HG03135 (cell line): ENCODE data around the gene KRT71.
"Not testable (repeated sequence)": the region's sequence is repeated elsewhere in the genome, so short reads cannot be mapped to it uniquely, and the experiment has no call there.

Experiments
- ATAC-seq: cut with Tn5 transposase; IDR thresholded peaks from one replicate; pipeline ENCODE4 v1.9.1; 2021; ENCODE audit warnings: mild to moderate bottlenecking, moderate library complexity; ENCODE audit not compliant: unreplicated experiment

KRT71 gene

GRCh38 chr12:52552681-52553195 is at the start of gene KRT71:
Gene KRT71 (minus strand): TSS chr12:52553145. CDS start chr12:52553077, 68 bp downstream.
- no peak for ATAC-seq

- ATAC-seq, result no peak
These were observed 49.6 kb upstream of the KRT71 start for GRCh38 chr12:52602552-52602951.

GRCh38 chr12:52601671-52602070 is 48.7 kb upstream of the KRT71 start:
- ATAC-seq, result no peak

DNA sequence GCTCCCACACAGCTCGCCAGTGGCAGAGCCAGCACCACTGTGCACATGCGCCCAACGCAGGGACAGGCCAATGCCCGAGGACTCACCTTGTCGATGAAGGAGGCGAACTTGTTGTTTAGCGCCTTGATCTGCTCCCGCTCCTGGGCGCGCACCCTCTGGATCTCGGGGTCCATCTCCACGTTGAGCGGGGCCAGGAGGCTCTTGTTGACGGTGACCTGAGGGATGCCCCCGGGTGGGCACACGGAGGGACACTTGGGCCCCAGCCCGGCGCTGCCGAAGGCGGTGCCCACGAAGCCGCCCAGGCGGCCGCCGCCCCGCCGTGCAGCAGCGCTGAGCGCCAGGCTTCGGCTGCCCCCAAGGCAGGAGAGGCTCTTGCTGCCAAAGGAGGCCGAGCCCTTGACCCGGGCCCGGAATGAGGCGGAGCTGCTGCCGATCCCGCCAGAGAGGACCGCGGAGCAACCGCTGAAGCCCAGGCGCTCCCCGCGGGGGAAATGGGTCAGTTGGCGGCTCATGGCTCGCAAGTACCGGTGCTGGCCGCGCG is 48.1 kb upstream of the KRT71 start, which contains the start of gene KRT72:
KRT72 (minus strand) TSS at position 523 of the 541 bp plus-strand sequence; CDS start at position 512, 11 bp downstream.
- no peak for ATAC-seq

DNA sequence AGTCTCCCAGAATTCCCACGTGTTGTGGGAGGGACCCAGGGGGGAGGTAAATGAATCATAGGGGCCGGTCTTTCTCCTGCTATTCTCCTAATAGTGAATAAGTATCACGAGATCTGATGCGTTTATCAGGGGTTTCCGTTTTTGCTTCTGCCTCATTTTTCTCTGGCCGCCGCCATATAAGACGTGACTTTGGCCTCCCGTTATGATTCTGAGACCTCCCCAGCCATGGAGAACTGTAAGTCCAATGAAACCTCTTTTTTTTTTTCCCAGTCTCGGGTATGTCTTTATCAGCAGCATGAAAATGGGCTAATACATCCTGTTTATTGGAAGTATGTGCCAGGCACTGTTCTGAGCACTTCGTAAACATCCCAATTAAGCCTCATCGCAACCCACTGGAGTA is 47.5 kb upstream of the KRT71 start:
- ATAC-seq, result no peak

GRCh38 chr12:52600071-52600470 is 47.1 kb upstream of the KRT71 start:
- no peak for ATAC-seq

DNA sequence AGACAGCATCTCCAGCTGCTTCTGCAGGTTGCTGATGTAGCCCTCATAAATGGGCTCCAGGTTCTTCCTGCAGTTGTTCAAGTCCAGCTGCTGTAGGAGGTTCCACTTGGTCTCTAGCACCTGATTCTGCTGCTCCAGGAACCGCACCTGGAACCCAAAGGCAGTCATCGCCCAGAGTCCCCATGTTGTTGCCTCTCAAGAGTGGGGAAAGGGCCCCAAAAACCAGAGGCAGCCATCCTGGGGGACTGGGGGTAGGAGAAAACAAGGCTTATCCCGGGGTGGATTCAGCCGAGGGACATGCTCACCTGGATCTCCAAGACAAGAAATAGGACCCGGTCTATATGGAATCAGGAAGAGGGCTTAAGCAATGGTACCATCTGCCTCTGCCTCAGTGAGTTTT is 46.0 kb upstream of the KRT71 start:
- ATAC-seq, result no peak

- ATAC-seq, result not testable (repeated sequence)
These were observed 41.3 kb upstream of the KRT71 start for GRCh38 chr12:52594237-52594636.

DNA sequence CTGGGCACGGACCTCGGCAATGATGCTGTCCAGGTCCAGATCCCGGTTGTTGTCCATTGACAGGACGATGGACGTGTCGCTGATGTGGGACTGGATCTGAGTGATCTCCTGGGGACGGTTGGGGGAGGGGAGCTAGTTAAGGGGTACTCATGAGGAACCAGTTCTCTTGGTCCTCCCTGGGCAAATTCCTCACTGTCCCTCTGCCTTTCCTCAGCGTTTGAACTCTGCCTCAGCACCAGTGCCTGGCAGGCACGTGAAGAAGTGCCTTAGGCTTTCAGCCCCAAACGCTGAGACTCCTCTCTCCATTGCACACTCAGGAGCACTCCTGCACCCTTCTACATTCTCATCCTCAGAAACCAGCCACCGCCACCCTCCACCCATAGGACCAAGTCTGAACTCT is 38.6 kb upstream of the KRT71 start:
- ATAC-seq, result no peak

DNA sequence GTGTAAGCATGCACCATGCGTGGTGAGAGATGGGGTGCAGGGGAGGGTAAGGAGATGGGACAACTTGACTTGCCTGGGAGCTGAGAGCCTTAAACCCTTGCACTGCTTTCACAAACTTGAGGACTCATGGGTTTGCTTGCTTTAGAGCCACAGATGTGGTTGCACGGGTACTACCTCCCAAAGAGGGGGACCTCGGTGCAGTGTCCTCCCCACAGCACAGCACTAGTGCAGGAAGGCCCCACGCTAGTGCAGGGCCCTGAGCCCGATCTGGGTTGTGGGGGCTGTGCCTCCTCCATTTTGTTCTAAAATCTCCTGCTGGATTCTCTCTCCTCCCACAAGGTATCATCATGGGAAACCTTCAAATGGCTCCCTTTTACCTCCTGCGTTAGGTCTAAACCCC is 37.1 kb upstream of the KRT71 start:
- ATAC-seq, result no peak

- no peak for ATAC-seq
These were observed 34.6 kb upstream of the KRT71 start for GRCh38 chr12:52587563-52587962.

DNA sequence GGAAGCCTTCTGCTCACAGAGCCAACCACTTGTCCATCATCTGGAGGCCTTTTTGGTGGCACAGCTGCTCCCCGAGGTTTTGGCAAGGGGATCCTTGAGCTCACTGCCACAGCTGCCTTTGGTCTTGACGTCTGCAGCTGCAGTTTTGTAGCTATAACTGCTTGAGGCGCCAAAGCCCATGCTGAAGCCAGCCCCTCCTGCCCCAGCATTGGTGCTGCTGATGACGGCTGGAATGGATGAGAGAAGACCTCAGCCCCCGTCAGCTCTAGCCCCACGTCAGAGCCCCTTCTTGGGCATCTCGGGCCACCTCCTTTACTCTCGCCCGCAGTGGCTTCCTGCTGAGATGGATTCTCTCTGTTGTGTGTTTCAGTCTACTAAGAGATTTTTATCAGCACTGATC is 33.0 kb upstream of the KRT71 start:
- ATAC-seq, result no peak

DNA sequence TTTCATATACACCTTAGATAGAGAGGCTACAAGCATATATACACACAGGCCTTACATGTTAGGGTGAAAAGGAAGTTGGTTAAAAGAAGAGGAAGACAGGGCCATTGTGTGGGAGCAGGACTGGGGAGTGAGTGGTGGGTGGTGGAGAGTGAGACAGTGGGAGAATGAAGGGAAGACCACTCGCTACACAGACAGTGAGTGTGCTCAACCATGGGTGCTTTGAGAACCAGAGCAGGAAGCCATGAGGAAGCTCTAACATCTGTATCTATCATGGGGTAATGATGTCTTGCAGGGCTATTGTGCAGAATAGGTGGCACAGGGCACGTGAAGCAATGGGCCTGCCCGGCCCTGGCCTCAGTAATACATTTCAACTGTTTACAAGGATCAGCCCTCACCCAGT is 32.1 kb upstream of the KRT71 start:
- no peak for ATAC-seq

DNA sequence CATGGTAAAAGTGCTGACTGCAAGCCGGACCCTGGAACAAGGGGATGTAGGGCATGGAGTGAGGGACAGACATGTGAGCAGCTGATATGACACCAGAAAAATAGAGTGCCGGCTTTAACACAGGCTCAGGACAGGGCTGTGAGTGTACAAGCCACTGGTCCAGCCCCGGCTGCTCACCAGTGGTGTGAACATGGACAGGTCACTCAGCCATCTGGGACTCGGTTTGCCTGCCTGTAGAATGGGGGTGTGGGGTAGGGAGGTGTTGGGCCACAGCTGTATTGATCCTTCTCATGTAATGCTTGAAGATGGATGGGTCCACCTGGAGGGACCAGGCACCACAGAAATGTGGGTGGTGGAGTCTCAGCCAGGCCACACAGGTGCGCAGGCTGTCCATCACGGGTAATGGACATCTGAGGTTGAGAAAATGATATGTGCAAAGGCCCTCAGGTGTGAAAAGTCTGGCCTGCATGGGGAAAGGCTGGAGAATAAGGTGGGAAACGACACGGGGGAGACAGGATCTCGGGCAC is 31.3 kb upstream of the KRT71 start:
- no peak for ATAC-seq

DNA sequence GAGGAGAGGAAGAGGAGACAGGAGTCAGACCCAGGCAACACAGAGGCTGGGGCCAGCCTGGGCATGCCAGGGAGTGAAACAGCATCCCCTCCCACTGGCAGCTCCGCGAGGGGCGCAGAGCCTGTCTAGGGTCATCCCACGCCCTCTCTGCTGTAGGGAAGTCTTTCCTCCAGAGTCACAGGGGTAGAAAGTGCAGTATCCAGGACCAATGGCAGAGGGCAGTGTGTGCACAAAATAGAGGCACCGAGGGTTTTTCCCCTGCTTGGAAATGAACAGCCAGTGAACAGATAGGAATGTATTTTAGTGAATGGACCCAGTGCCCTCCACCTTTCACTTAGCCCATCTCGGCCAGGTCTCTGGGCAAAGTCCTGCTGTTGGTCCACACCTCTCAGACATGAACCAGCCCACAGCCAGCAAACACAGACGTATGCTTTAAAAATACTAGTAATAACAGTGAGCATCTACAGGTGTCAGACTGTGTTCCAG is 30.1 kb upstream of the KRT71 start:
- no peak for ATAC-seq

DNA sequence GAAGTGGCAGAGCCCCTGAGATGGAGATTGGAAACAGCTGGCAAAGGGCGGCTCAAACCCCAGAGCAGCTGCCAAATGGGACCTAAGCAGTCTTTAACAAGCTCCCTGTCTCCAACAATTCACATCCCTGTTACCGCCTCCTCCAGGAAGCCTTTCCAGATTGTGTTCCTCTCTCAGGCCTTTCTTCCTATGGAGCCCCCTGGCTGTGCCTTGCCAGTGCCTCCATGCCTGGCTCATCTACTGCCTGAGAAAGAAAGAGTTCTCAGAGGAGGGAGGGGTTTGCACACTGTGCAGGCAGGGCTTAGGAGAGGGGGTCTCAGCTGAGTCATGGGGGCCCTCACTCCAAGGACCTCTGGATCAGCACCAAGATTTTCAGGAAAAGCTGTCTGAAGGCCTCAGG is 29.5 kb upstream of the KRT71 start:
- ATAC-seq, result no peak

DNA sequence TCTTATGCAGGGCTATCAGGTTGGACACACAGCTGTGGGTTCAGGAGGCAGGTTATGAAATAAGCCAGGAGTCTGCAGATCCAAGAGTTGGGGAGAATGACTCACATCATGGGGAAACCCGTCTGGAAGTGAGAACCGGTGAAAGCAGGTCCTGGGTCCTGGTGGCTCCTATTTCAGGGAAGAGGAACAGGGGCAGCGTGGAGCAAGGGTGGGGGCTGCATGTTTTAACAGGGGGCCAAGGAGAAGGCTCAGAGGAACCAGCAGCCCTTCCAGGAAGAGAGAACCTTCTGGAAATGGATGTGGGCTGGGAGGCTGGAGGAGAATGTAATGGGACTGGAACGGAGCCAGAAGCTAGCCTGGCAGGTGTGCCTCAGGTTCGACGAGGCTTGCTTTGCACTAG is 28.5 kb upstream of the KRT71 start:
- no peak for ATAC-seq

DNA sequence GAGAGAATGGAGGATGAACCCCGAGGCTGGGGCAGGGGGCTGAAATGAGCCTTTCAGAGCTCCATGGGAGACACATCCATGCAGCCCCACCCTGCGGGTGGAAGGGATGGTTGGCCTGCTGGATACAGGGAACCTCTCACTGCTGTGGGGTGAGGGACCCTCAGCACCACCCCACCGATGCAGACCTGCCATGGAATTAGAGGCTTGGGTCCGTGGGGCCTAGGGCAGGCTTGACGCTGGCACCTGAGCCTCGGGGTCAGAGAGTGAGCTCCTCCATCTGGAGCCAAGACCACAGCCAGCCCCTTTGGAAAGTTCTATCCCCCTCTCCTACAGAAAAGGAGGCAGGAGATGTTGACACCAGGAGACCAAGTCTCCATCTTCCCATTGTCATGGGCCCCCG is 28.1 kb upstream of the KRT71 start:
- ATAC-seq, result no peak

GRCh38 chr12:52580496-52580895 is 27.6 kb upstream of the KRT71 start:
- ATAC-seq, result no peak

- no peak for ATAC-seq
These were observed 26.8 kb upstream of the KRT71 start for GRCh38 chr12:52579468-52580465.

DNA sequence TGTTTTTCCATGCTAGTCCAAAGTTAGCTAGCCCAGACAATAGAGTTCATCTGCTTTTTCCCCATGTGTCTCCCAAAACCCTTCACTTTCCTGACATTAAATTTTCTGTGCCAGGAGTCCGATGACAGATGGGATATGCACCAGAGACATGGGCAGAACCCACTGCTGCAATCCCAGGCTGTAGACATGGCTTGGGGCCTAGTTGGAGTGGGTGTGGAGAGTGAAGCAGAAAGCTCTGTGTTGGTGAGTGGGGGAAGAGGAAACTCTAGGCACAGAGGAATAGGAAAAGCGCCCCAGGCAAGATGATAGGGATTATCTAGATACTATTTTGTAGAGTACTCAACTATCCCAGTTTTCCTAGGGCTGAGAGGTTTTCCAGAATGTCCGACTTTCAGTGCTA is 25.5 kb upstream of the KRT71 start:
- ATAC-seq, result no peak

DNA sequence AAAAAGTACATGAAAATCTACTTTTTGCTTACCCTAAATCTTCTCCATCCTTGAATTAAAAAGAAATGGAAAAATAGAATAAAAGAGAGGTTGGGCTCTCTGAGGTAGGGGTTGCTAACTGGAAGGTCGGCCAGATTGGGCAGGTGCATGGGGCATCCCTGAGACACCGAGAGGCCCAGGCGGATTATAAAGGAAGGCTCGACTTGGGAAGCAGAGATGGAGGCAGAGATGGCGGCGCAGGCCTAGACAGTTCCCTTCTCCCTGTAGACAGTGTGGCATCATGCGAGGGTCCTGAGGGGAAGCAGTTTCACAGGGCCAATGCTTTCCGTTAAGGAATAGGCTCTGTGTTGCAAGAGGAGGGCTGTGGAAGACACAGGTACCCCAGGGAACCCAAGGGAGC is 24.4 kb upstream of the KRT71 start:
- no peak for ATAC-seq
